GM18861 (cell line): Measurements from ENCODE around the gene WARS2.

Experiments
- ATAC-seq: cut with Tn5 transposase; IDR thresholded peaks from one replicate; pipeline ENCODE4 v1.9.1; 2021; ENCODE audit not compliant: unreplicated experiment

The WARS2 gene

GRCh38 chr1:119001181-119002027, 139.0 kb downstream of the WARS2 start:
- no peak for ATAC-seq

DNA sequence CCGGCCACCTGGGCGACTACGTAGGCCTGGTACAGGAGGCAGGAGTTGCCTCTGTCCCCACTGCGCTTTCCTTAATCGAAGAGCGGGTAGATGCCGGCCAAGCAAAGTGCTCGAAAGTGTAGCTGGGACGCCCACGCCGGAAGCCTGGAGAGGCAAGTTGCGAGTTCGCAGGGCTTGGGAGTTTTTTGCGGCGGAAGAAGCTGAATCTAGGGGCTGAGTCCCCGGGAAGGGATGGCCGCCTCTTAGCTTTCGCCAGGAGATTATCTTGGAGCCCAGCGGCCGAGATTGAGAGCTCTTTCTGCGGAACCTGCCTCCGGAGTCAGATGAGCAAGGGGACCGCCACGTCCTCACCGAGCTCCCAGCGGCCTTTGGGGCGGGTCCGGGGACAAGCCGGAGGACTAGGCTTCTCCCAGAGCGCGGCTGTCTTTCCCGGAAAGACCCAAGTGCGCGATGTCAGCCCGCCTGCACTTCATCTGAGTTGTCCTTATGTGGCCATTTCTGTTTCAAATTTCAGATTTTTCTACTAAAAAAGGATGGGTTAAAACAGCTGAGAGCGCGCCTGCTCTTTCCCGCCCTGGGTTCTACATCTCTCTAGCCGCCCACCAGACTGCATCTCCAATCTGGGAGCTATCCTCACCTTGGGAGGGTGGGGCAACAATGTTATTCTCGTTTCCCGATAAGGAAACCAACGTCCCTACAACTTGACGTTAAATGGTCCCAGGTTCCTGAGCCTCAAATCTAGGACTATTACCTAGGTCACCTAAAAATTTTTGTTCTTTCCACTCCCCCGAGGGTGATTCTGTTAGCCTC, 139.9 kb downstream of the WARS2 start:
- ATAC-seq, result no peak

DNA sequence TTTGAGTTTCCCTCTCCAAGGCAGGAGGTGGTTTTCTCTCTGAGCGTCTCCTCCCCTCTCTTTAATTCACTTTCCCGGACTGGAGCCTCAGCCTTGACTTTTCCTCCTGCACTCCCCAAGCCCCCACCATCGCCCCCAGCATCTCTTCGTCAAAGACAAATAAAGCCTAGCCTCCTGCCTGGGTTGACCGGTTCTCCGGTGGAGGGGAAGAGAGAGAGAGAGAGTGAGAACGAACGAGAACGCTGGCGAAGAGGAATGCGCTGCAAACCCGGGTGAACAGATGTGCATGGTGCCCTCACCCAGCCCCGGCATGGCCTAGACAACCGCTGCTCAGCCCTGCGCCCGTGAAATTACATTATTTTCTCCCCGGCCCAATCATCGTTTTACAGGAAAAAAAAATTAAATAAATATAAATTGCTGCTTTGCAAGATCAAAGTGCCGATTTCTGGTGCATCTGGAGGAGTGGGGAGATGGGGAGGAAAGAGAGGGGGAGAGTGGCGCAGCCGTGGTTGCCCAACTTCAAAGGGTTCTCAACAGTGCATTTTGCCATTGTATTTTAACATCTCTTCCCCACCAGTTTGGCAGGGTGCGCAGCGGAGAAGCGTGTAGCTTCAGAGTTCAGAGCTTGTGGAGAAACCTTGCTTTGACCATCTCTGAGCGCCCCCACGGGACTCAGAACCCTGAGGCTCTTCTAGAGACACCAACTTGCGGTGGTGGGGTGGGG, 140.9 kb downstream of the WARS2 start:
- ATAC-seq, result no peak

- no peak for ATAC-seq
Measured at GRCh38 chr1:118998171-118998570, 142.3 kb downstream of the WARS2 start.

DNA sequence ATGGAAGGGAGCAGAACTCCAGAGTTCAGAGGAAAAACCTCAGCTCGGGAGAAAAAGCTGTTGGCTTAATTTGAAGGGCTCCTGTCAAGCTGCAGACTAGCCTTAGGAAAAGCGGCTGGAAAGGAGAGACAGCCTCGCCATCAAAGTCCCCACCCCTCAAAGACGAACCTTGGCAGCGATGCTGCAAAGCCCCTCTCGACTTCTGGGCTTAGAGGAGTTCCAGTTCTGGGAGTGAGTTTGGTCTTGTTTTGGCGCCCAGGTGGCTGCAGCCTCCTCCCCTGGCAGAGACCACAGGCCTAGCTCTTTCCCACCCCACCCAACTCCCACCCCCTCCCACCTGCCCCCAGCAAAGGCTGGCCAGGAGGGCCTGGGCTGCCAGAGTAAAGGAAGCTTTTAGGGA, 143.2 kb downstream of the WARS2 start:
- no peak for ATAC-seq

- ATAC-seq, result peak; percentile 38
Measured at GRCh38 chr1:118995312-118996016, 145.0 kb downstream of the WARS2 start.

- ATAC-seq, result no peak
Measured at GRCh38 chr1:118993700-118994026, 146.8 kb downstream of the WARS2 start.

- ATAC-seq, result no peak
Measured at GRCh38 chr1:118992868-118993699, 147.4 kb downstream of the WARS2 start.

DNA sequence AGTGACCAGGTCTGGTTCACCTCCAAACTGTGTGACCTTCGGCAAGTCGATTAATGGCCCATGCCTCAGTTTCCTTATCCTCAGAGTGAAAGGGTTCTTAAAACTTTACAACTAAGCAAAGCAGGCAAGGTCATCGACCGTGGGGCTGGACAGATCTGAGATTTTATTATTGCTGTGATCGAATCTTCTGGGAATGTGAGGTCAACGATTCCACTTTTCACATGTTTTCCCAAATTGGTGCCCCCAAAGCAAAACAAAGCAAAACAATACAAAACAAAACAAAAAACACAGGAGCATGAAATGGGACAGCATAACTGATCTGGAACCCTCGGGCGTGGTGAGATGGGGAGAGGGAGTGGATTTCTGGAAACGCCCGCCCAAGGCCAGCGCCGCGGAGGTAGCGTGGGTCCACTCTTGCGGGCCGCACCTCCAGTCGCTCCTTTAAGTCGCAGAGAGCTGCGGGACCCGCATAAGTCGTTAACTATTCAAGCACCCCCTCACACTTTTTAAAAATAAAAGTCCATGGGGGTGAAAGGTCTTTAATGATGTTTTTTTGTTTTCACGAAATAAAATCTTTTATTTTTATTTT, 148.1 kb downstream of the WARS2 start:
- no peak for ATAC-seq

- ATAC-seq, result no peak
Measured at GRCh38 chr1:118991448-118991847, 149.0 kb downstream of the WARS2 start.

GRCh38 chr1:118990513-118991152, 149.8 kb downstream of the WARS2 start:
- no peak for ATAC-seq

GRCh38 chr1:118989878-118990378, 150.5 kb downstream of the WARS2 start:
- no peak for ATAC-seq

DNA sequence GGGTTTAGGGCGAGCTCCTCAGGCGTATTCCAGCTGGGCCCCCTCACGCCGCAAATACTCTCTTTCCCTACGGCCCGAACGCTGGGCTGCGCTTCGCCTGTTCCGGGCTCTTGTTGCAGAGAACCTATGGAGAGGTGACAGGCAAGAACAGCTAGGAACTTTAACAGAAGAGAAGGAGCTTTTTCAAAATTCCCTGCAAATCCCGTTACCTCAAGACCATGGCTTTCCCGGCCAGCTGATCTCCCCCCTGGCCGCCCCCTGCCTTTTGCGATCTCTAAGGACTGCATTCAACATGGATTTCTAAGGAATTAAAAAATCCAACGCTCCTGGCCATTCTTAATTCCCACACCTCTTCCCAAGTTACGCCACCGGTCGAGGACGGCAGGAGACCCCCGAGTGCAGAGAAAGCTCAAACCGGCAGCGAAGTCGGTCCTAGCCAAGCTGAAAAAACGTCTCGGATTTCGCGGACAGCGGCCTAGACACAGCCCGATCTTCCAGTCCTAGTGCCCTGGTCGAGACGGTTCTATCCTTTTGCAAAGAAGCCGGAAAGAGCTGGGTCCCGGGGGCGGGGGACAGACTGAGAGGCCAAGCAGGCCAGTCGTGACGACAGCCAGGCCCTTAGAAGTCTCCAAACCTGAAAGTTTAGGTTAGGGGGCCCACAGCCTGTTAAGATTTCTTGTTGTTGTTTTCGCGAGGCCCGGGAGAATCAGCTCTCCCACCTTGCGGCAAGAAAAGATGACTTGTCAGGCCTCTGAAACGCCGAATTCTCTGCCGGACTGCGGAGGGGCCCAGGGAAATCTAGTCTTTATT, 151.2 kb downstream of the WARS2 start:
- ATAC-seq, result no peak

GRCh38 chr1:118988186-118989005, 152.1 kb downstream of the WARS2 start, which contains the start of gene TBX15:
Gene TBX15 (minus strand): TSS chr1:118988343. CDS start chr1:118987795, 548 bp downstream.
- ATAC-seq, result no peak

DNA sequence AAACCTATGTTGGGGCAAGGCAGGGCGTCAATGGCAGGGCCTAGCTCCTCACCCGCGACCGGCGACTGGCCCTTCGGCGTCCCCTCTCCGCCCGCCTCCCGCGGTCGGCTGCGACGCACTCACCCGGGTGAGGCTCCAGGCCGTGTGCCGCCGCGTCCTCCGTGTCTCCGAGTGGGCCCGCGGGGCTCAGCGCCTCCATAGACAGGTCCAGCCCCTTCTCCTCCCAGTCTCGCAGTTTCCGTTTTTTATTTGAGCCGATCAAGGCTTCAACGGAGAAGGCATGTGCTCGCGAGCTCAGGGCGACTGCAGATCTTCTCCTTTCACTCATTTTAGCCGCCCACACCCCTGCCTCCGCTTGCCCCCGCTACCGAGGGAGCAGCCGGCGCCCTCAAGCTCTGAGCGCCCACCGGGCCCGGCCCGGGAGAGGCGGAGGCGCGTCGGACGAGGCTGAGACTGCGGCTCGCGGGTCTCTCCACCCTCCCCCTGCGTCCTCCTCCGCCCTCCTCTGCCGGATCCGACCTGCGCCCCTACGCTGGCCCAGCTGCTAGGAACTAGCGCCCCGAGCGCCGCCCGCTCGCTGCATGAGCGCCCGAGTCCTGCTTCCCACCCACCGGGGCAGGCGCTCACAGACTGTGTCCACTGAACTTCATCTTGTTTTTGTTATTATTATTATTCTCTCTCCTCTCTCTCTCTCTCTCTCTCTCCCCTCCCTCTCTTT, 152.8 kb downstream of the WARS2 start:
- ATAC-seq, result no peak
